K562 (cell line): ENCODE data around the gene PPM1G. TPM values are rescaled to one million over a fixed set of nuclear protein-coding genes. Genes with fewer than 3 reads are reported as not detected.

Experiments
- DIDO1 ChIP-seq: fragments of 450-650 bp; IDR thresholded peaks from 2 replicates; pipeline ENCODE4 v1.6.1; 2016; ENCODE audit warnings: low read depth, missing biosample characterization, missing genetic modification characterization
- ETV1 ChIP-seq: fragments of 450-650 bp; conservative IDR thresholded peaks from 2 replicates; pipeline ENCODE4 v1.6.1; 2016; ENCODE audit warnings: missing genetic modification characterization, control low read depth, low read depth, missing compliant biosample characterization
- ETV5 ChIP-seq: sonication (generic); formaldehyde crosslinking; IDR thresholded peaks from 2 replicates; pipeline ENCODE4 v1.4.0; 2020; ENCODE audit warnings: low read depth, mild to moderate bottlenecking, missing genetic modification reagents
- ETV6 ChIP-seq, 3 experiments: fragments of 150-350 bp in 1 of 3; sonication (generic) in 1 of 3; formaldehyde crosslinking in 1 of 3; IDR thresholded peaks; 2 replicates each; pipeline versions ENCODE4 v1.6.1 to v1.8.0; 2014 to 2022; ENCODE audit warnings: borderline replicate concordance in 2 of 3, low read depth in 2 of 3, antibody characterized with exemption in 1 of 3, low read length in 1 of 3, mild to moderate bottlenecking in 1 of 3, missing genetic modification reagents in 1 of 3
- FIP1L1 ChIP-seq: fragments of 200-400 bp; formaldehyde crosslinking; IDR thresholded peaks from 2 replicates; pipeline ENCODE4 v1.6.1; 2018; ENCODE audit warnings: mild to moderate bottlenecking, low read depth, low read length; ENCODE audit not compliant: poor library complexity, severe bottlenecking
- FOXK1 ChIP-seq: sonication (generic); formaldehyde crosslinking; IDR thresholded peaks from 2 replicates; pipeline ENCODE4 v1.8.0; 2022; ENCODE audit warnings: missing genetic modification reagents, mild to moderate bottlenecking, borderline replicate concordance
- HCFC1 ChIP-seq: IDR thresholded peaks from 2 replicates; pipeline ENCODE4 v1.6.1; 2012; ENCODE audit warnings: low read depth, low read length, improper control_type of control experiment
- IRF1 ChIP-seq: sonication (generic); formaldehyde crosslinking; IDR thresholded peaks from 2 replicates; pipeline ENCODE4 v1.8.0; 2022; ENCODE audit warnings: missing genetic modification reagents, mild to moderate bottlenecking, borderline replicate concordance
- IRF2 ChIP-seq: sonication (generic); formaldehyde crosslinking; IDR thresholded peaks from 2 replicates; pipeline ENCODE4 v1.8.1; 2022; ENCODE audit warnings: mild to moderate bottlenecking, missing genetic modification reagents
- PML ChIP-seq: IDR thresholded peaks from 2 replicates; pipeline ENCODE4 v1.6.1; 2012; ENCODE audit warnings: low read length, inconsistent platforms
- POLR2A ChIP-seq: fragments of 450-650 bp; conservative IDR thresholded peaks from 2 replicates; pipeline ENCODE4 v1.6.1; 2016
- POLR2AphosphoS5 ChIP-seq: IDR thresholded peaks from 2 replicates; pipeline ENCODE4 v1.6.1; 2011; ENCODE audit warnings: mild to moderate bottlenecking, low read depth, low read length, moderate library complexity; ENCODE audit not compliant: control insufficient read depth, insufficient read depth
- PREB ChIP-seq: sonication (generic); formaldehyde crosslinking; IDR thresholded peaks from 2 replicates; pipeline ENCODE4 v1.8.1; 2023; ENCODE audit warnings: mild to moderate bottlenecking, missing genetic modification reagents
- RB1 ChIP-seq: fragments of 450-650 bp; IDR thresholded peaks from 2 replicates; pipeline ENCODE4 v1.6.1; 2017; ENCODE audit warnings: low read depth, mild to moderate bottlenecking
- SMARCB1 ChIP-seq: IDR thresholded peaks from 2 replicates; pipeline ENCODE4 v1.6.1; 2011; ENCODE audit warnings: improper control_type of control experiment, low read depth; ENCODE audit not compliant: insufficient read length
- TCF3 ChIP-seq: sonication (generic); formaldehyde crosslinking; IDR thresholded peaks from 2 replicates; pipeline ENCODE4 v1.4.0; 2020; ENCODE audit warnings: mild to moderate bottlenecking, missing genetic modification reagents
- TRIM24 ChIP-seq, 2 experiments: fragments of 450-650 bp; IDR thresholded peaks; 2 replicates each; pipeline ENCODE4 v1.6.1; 2016
- XRCC3 ChIP-seq: fragments of 450-650 bp; IDR thresholded peaks from 2 replicates; pipeline ENCODE4 v1.6.1; 2017; ENCODE audit warnings: mild to moderate bottlenecking, moderate library complexity
- ZNF583 ChIP-seq: fragments of 250-450 bp; sonication (Bioruptor Pico); IDR thresholded peaks from 2 replicates; pipeline ENCODE4 v1.4.0; 2020
- polyA plus RNA-seq, 8 experiments: library from polyadenylated mRNA; depleted of rRNA in 4 of 8; stranded (reverse) in 5 of 8; unstranded in 3 of 8; fragments of >200 nt; fragmentation: Nextera tagmentation in 2 of 8; fragmentation: Illumina TruSeq in 1 of 8; extraction: Ambion mirVana in 2 of 8; extraction: Trizol in 1 of 8; gene quantifications; 2 replicates each; pipeline versions ENCODE4 v1.2.1 to v1.2.3, GENCODE V29; 2011 to 2014; ENCODE audit warnings: inconsistent platforms in 1 of 8, missing spikeins in 1 of 8
- total RNA-seq, 7 experiments: library from RNA; depleted of rRNA in 6 of 7; stranded (reverse); fragments of >200 nt in 6 of 7; fragmentation: Illumina TruSeq in 2 of 7; extraction: Trizol in 2 of 7; gene quantifications; 2 replicates each; pipeline versions ENCODE4 v1.2.1 to v1.2.3, GENCODE V29; 2011 to 2021; ENCODE audit warnings: low replicate concordance in 1 of 7

PPM1G gene
- total and polyA plus RNA-seq, 9 of the 15 experiments (the other 6 are each of a cell fraction or from before 2014, with no cell fraction given) = 61.7 to 230 (median 153) TPM

GRCh38 chr2:27409321-27410073 is at the start of gene PPM1G (continued):
- TF ChIP-seq RB1 (peak; percentile 66; the same call in 1 of the 2 replicates), SMARCB1 (no peak), DIDO1 (tag) (0 out of 2 replicates have a peak, but pooled peaks have one; percentile 53), TCF3 (CRISPR knock-in tag) (peak; percentile 4; the same call in 1 of the 2 replicates), PML (peak; percentile 87), FIP1L1 (peak; percentile 58), ETV1 (tag) (peak; percentile 16; the same call in 1 of the 2 replicates), POLR2AphosphoS5 (peak; percentile 84), TRIM24 (IDR thresholded peaks at IDR 0.05) (no peak), XRCC3 (no peak), ETV5 (peak; percentile 50; the same call in 1 of the 2 replicates), FOXK1 (0 out of 2 replicates have a peak, but pooled peaks have one; percentile 88), ETV6 (IDR thresholded peaks at IDR 0.05; ENCODE audit: borderline replicate concordance in 1 of 2, low read depth in 2 of 2, low read length in 1 of 2) (peak; percentile 37 to 65; a peak in 2 of 4 replicates), ETV6 (CRISPR knock-in tag; IDR thresholded peaks at IDR 0.05; ENCODE audit: borderline replicate concordance) (0 out of 2 replicates have a peak, but pooled peaks have one; percentile 34), POLR2A (peak; percentile 95), PREB (CRISPR knock-in tag) (0 out of 2 replicates have a peak, but pooled peaks have one; percentile 36), IRF2 (CRISPR knock-in tag) (0 out of 2 replicates have a peak, but pooled peaks have one; percentile 4), HCFC1 (peak; percentile 65), ZNF583 (CRISPR knock-in tag) (0 out of 2 replicates have a peak, but pooled peaks have one; percentile 58), IRF1 (CRISPR knock-in tag) (0 out of 2 replicates have a peak, but pooled peaks have one; percentile 62)
